Fibroblast of villous mesenchyme (primary cell): ENCODE data around the gene PGM2L1. TPM values are rescaled to one million over a fixed set of nuclear protein-coding genes. Genes with fewer than 3 reads are reported as not detected.
A peak's percentile ranks its signal among the peaks of the same experiment; 100 is the strongest.
"Not testable (repeated sequence)": the region's sequence is repeated elsewhere in the genome, so short reads cannot be mapped to it uniquely, and the experiment has no call there.

Source experiments
- DNase-seq: peaks from one replicate; pipeline ENCODE4 v3.0.0-alpha.2; 2010; ENCODE audit warnings: low read depth
- H3K4me3 ChIP-seq: 2 replicates; pipeline ENCODE4 v1.5.1; 2011; ENCODE audit warnings: low read depth, mild to moderate bottlenecking, low read length
- total RNA-seq: library from RNA; depleted of rRNA; stranded (reverse); fragments of >200 nt; gene quantifications from 2 replicates; pipeline ENCODE4 v1.2.3, GENCODE V29; 2012
- TF ChIP-seq, protein P1 (sequence below): IDR thresholded peaks from 2 replicates; pipeline ENCODE4 v1.5.1; 2012; ENCODE audit warnings: low read depth, mild to moderate bottlenecking, low read length; ENCODE audit not compliant: insufficient read depth

The PGM2L1 gene
- total RNA-seq, 1 donor = 2.6 TPM

- TF ChIP-seq, protein P1, sequence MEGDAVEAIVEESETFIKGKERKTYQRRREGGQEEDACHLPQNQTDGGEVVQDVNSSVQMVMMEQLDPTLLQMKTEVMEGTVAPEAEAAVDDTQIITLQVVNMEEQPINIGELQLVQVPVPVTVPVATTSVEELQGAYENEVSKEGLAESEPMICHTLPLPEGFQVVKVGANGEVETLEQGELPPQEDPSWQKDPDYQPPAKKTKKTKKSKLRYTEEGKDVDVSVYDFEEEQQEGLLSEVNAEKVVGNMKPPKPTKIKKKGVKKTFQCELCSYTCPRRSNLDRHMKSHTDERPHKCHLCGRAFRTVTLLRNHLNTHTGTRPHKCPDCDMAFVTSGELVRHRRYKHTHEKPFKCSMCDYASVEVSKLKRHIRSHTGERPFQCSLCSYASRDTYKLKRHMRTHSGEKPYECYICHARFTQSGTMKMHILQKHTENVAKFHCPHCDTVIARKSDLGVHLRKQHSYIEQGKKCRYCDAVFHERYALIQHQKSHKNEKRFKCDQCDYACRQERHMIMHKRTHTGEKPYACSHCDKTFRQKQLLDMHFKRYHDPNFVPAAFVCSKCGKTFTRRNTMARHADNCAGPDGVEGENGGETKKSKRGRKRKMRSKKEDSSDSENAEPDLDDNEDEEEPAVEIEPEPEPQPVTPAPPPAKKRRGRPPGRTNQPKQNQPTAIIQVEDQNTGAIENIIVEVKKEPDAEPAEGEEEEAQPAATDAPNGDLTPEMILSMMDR = no peak
- no peak for DNase-seq
- H3K4me3 ChIP-seq = no peak overlapping the region
Measured at GRCh38 chr11:74341921-74342320, 56.3 kb downstream of the PGM2L1 start.

GRCh38 chr11:74339619-74340018, 58.6 kb downstream of the PGM2L1 start:
- no peak overlapping the region for H3K4me3 ChIP-seq
- TF ChIP-seq, protein P1 = no peak
- DNase-seq = no peak

- TF ChIP-seq, protein P1 = no peak
- no peak overlapping the region for H3K4me3 ChIP-seq
- DNase-seq = no peak
Measured at GRCh38 chr11:74338963-74339362, 59.3 kb downstream of the PGM2L1 start.

GRCh38 chr11:74333193-74333592, 65.0 kb downstream of the PGM2L1 start:
- H3K4me3 ChIP-seq = no peak overlapping the region
- TF ChIP-seq, protein P1 = no peak
- no peak for DNase-seq

GRCh38 chr11:74332291-74332690, 65.9 kb downstream of the PGM2L1 start:
- TF ChIP-seq, protein P1 = no peak
- DNase-seq = no peak
- H3K4me3 ChIP-seq = no peak overlapping the region

- not testable (repeated sequence) for DNase-seq, H3K4me3 ChIP-seq
Measured at GRCh38 chr11:74331000-74331399, 67.2 kb downstream of the PGM2L1 start.

- TF ChIP-seq, protein P1 = no peak
- peak; percentile 71 for DNase-seq
- H3K4me3 ChIP-seq = no peak overlapping the region
Measured at GRCh38 chr11:74330075-74330858, 68.0 kb downstream of the PGM2L1 start.
